ENCODE measurements around the gene SRRD.

The SRRD gene

DNA sequence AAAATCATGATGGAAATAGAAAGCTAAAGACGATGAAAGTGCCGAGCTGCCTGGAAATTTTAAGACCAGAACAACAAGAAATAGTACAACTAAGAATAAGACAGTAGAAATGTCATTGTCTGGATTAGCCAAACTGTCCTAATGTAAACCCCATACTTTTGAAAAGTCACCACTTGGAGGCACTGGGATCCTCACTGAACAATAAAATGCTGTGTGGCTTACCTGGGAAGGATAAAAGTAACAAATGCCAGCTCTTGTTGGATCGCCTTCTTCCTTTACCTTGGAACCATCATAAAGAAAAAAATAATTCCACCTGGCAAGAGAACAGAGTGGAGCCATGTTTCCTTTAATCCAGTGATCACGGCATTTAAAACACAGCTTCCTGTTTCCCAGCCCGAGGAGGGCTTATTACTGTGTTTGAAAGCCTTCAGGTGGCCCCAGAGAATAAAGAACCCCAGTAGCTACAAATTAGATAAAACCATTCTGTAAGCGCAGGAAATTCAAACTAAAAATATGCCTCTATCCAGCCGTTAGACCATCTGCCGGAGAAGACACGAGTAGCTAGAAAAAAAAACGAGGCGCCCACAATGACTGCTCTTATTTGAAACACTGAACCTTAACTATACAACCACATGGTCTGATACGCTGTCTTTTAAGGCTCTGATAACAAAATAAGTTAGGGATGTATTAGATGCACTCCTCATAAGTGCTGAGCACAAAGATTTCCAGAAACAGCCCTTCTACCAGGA lies 4.5 kb upstream of the SRRD start:
- peak overlapping the region; percentile 27 for H3K4me3 ChIP-seq (ENCODE audit: low read depth, low read length)
- no peak for TF ChIP-seq CTCF (IDR thresholded peaks at IDR 0.05; ENCODE audit: borderline replicate concordance, insufficient read depth, low read depth, low read length)

- H3K4me3 ChIP-seq (ENCODE audit: low read depth, low read length), result peak overlapping the region; percentile 11
- TF ChIP-seq CTCF (IDR thresholded peaks at IDR 0.05; ENCODE audit: borderline replicate concordance, insufficient read depth, low read depth, low read length), result no peak
Observed at GRCh38 chr22:26479792-26480610, 3.7 kb upstream of the SRRD start.

GRCh38 chr22:26480611-26480932 lies 3.1 kb upstream of the SRRD start:
- no peak for TF ChIP-seq CTCF (IDR thresholded peaks at IDR 0.05; ENCODE audit: borderline replicate concordance, insufficient read depth, low read depth, low read length)

DNA sequence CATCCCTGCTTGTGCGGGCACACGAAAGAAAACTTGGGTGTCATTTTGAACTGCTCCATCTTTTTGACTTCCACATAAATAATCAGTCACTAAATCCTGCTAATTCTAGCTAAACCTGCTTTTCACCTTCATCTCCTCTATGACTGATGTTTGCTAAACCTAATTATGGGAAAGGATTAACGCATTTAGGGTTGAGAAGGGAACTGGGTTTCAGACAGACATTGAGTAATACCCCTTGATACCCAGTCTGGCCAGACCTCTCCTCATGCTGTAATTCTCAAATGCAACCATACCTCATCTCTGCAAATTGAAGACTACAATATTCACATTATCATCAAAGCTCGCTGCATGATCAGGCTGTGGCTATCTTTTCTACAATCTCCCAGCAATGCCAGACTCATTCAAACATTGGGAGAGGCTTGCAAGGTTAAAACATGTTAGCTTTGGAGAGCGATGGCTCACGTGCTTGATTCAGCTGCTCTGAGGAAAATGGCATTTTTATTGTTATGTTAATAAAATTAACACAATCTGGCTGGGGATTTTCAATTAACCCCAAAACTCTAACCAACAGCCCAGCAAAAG lies 2.5 kb upstream of the SRRD start:
- TF ChIP-seq CTCF (IDR thresholded peaks at IDR 0.05; ENCODE audit: borderline replicate concordance, insufficient read depth, low read depth, low read length), result no peak
- H3K4me3 ChIP-seq (ENCODE audit: low read depth, low read length), result no peak overlapping the region

More at GRCh38 chr22:26480611-26480932, 3.1 kb upstream of the SRRD start:
- H3K4me3 ChIP-seq (ENCODE audit: low read depth, low read length), result no peak overlapping the region

GRCh38 chr22:26481694-26482093 lies 2.0 kb upstream of the SRRD start:
- no peak for TF ChIP-seq CTCF (IDR thresholded peaks at IDR 0.05; ENCODE audit: borderline replicate concordance, insufficient read depth, low read depth, low read length)
- H3K4me3 ChIP-seq (ENCODE audit: low read depth, low read length), result no peak overlapping the region

DNA sequence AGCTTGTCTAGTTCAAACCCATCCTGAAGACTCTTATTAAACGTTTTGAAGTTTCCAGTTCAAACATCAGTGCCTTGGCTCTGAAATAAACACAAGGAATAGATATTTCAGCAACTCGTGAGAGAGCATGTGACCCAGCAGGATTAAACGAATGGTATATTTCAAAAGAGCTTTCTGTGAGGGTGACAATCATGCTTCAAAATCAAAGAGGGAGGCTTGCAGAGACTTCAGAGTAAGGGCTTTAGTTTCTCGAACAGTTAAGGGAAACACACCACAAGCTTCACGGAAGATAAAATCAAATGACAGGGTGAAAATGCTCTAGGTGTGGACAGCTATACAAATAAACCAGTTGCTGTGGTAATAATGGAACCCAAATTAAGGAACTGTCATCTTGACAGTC lies 1.5 kb upstream of the SRRD start:
- TF ChIP-seq CTCF (IDR thresholded peaks at IDR 0.05; ENCODE audit: borderline replicate concordance, insufficient read depth, low read depth, low read length), result no peak
- H3K4me3 ChIP-seq (ENCODE audit: low read depth, low read length), result no peak overlapping the region
